Thyroid gland (tissue), 4 donors: Measurements from ENCODE around the gene TLE6.

ENCODE experiments used
- POLR2A ChIP-seq, 2 donors: fragments of 450-650 bp; IDR thresholded peaks; one replicate each; pipeline ENCODE4 v1.6.1; 2017; ENCODE audit warnings: antibody characterized with exemption in 2 of 2, mild to moderate bottlenecking in 2 of 2, moderate library complexity in 1 of 2
- TF ChIP-seq, protein P1 (sequence below), 6 experiments: fragments of 200-600 bp in 3 of 6; fragments of 450-650 bp in 3 of 6; sonication (generic) in 3 of 6; IDR thresholded peaks; one replicate each; pipeline ENCODE4 v1.5.1; 2016 to 2019; ENCODE audit warnings: antibody characterized with exemption in 6 of 6, mild to moderate bottlenecking in 2 of 6, inconsistent platforms in 1 of 6, moderate library complexity in 1 of 6

DNA sequence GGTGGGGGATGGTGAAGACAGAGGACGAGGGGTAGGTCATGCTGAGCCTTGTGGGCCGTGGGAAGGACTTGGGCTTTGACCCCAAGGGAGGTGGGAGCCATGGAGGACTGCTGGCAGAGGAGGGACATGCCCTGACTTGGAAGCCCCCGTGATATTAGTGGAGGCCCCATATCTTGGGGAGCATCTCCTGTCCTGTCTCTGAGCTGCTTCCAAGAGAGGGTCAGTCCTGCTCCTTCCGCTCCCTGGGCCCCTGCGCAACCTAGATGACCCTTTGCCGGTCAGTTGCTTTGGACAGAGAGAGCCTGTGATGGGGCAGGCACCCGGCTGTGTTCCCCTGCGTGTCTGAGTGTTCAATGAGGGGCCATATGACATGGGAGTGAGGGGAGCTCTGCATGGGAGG is 5.2 kb downstream of the TLE6 start:
- TF ChIP-seq, protein P1, sequence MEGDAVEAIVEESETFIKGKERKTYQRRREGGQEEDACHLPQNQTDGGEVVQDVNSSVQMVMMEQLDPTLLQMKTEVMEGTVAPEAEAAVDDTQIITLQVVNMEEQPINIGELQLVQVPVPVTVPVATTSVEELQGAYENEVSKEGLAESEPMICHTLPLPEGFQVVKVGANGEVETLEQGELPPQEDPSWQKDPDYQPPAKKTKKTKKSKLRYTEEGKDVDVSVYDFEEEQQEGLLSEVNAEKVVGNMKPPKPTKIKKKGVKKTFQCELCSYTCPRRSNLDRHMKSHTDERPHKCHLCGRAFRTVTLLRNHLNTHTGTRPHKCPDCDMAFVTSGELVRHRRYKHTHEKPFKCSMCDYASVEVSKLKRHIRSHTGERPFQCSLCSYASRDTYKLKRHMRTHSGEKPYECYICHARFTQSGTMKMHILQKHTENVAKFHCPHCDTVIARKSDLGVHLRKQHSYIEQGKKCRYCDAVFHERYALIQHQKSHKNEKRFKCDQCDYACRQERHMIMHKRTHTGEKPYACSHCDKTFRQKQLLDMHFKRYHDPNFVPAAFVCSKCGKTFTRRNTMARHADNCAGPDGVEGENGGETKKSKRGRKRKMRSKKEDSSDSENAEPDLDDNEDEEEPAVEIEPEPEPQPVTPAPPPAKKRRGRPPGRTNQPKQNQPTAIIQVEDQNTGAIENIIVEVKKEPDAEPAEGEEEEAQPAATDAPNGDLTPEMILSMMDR (IDR thresholded peaks at IDR 0.05): no peak
- no peak for TF ChIP-seq POLR2A (IDR thresholded peaks at IDR 0.05)
